ENCODE data around the gene DLG5. TPM values are rescaled to one million over a fixed set of nuclear protein-coding genes. Genes with fewer than 3 reads are reported as not detected.

DLG5 gene
- total and polyA plus RNA-seq, 9 of the 15 experiments (the other 6 are each of a cell fraction or from before 2014, with no cell fraction given): 1.4 to 26.8 (median 11.2) TPM

DNA sequence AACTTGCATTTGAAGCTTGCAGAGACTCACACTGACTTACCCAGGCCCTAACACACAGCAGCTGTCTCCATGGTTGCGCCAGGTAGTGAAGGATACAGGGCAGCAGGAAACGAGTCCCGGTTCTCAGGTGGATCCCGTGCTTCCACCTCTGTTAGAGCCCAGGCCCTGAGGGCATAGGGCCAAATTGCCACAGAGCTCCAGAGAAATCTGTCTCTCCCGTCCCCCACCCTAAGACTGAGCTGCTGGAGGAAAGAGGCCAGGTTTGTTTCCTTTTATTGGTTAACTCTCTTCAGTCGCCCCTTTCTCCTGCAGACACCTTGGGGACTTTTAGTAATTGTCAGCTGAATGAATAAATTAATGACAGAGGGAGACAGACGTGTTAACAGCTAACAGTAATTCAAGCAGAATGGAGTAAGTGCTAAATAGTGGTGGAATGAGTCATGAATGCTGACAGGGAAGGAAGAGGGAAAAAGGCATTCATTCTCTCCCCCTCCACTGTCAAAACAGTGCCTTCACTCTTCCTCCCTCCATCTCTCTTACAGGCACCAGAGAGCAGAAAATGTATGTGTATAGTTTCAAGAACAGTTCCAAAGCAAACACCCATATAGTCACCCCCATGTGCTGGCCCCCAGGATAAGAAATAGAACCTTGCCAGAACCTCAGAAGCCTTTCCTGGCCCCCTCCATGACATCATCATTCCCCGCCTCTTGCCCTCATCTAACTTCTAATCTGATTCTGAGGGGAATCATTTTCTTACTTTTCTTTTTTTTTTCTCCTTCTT is 16.8 kb upstream of the DLG5 start (continued):
- TF ChIP-seq, protein P1, sequence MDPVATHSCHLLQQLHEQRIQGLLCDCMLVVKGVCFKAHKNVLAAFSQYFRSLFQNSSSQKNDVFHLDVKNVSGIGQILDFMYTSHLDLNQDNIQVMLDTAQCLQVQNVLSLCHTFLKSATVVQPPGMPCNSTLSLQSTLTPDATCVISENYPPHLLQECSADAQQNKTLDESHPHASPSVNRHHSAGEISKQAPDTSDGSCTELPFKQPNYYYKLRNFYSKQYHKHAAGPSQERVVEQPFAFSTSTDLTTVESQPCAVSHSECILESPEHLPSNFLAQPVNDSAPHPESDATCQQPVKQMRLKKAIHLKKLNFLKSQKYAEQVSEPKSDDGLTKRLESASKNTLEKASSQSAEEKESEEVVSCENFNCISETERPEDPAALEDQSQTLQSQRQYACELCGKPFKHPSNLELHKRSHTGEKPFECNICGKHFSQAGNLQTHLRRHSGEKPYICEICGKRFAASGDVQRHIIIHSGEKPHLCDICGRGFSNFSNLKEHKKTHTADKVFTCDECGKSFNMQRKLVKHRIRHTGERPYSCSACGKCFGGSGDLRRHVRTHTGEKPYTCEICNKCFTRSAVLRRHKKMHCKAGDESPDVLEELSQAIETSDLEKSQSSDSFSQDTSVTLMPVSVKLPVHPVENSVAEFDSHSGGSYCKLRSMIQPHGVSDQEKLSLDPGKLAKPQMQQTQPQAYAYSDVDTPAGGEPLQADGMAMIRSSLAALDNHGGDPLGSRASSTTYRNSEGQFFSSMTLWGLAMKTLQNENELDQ (CRISPR knock-in tag; IDR thresholded peaks at IDR 0.05; ENCODE audit: borderline replicate concordance): no peak
- TF ChIP-seq, protein P2, sequence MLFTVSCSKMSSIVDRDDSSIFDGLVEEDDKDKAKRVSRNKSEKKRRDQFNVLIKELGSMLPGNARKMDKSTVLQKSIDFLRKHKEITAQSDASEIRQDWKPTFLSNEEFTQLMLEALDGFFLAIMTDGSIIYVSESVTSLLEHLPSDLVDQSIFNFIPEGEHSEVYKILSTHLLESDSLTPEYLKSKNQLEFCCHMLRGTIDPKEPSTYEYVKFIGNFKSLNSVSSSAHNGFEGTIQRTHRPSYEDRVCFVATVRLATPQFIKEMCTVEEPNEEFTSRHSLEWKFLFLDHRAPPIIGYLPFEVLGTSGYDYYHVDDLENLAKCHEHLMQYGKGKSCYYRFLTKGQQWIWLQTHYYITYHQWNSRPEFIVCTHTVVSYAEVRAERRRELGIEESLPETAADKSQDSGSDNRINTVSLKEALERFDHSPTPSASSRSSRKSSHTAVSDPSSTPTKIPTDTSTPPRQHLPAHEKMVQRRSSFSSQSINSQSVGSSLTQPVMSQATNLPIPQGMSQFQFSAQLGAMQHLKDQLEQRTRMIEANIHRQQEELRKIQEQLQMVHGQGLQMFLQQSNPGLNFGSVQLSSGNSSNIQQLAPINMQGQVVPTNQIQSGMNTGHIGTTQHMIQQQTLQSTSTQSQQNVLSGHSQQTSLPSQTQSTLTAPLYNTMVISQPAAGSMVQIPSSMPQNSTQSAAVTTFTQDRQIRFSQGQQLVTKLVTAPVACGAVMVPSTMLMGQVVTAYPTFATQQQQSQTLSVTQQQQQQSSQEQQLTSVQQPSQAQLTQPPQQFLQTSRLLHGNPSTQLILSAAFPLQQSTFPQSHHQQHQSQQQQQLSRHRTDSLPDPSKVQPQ (CRISPR knock-in tag; IDR thresholded peaks at IDR 0.05; ENCODE audit: borderline replicate concordance): no peak
- TF ChIP-seq ZNF316 (IDR thresholded peaks at IDR 0.05) (peak; percentile 77), ZBTB7A (IDR thresholded peaks at IDR 0.05; ENCODE audit: borderline replicate concordance, control insufficient read depth, low read depth, low read length) (no peak), ZNF197 (CRISPR knock-in tag; IDR thresholded peaks at IDR 0.05; ENCODE audit: low read depth) (no peak), POLR2G (IDR thresholded peaks at IDR 0.05; ENCODE audit: low read depth, low read length) (no peak), NFIC (IDR thresholded peaks at IDR 0.05) (peak; percentile 15; the same call in 1 of the 2 replicates), BACH1 (tag; IDR thresholded peaks at IDR 0.05) (0 out of 2 replicates have a peak, but pooled peaks have one; percentile 16), PHF20 (IDR thresholded peaks at IDR 0.05; ENCODE audit: partially characterized antibody) (peak; percentile 30), LCOR (CRISPR knock-in tag; IDR thresholded peaks at IDR 0.05) (no peak), SLC30A9 (CRISPR knock-in tag; IDR thresholded peaks at IDR 0.05) (no peak), MEIS2 (IDR thresholded peaks at IDR 0.05; ENCODE audit: partially characterized antibody) (peak; percentile 71), HNRNPH1 (optimal IDR thresholded peaks at IDR 0.05; ENCODE audit: low read depth, low read length) (no peak)
- TF ChIP-seq, protein P3, sequence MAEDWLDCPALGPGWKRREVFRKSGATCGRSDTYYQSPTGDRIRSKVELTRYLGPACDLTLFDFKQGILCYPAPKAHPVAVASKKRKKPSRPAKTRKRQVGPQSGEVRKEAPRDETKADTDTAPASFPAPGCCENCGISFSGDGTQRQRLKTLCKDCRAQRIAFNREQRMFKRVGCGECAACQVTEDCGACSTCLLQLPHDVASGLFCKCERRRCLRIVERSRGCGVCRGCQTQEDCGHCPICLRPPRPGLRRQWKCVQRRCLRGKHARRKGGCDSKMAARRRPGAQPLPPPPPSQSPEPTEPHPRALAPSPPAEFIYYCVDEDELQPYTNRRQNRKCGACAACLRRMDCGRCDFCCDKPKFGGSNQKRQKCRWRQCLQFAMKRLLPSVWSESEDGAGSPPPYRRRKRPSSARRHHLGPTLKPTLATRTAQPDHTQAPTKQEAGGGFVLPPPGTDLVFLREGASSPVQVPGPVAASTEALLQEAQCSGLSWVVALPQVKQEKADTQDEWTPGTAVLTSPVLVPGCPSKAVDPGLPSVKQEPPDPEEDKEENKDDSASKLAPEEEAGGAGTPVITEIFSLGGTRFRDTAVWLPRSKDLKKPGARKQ (CRISPR knock-in tag; IDR thresholded peaks at IDR 0.05): no peak
- TF ChIP-seq, protein P4, sequence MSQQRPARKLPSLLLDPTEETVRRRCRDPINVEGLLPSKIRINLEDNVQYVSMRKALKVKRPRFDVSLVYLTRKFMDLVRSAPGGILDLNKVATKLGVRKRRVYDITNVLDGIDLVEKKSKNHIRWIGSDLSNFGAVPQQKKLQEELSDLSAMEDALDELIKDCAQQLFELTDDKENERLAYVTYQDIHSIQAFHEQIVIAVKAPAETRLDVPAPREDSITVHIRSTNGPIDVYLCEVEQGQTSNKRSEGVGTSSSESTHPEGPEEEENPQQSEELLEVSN (IDR thresholded peaks at IDR 0.05; ENCODE audit: borderline replicate concordance in 1 of 2, extremely low read depth in 1 of 2, insufficient read depth in 1 of 2, insufficient read length in 1 of 2, low read depth in 1 of 2, low read length in 1 of 2, poor library complexity in 1 of 2, severe bottlenecking in 1 of 2): no peak
- TF ChIP-seq, protein P5, sequence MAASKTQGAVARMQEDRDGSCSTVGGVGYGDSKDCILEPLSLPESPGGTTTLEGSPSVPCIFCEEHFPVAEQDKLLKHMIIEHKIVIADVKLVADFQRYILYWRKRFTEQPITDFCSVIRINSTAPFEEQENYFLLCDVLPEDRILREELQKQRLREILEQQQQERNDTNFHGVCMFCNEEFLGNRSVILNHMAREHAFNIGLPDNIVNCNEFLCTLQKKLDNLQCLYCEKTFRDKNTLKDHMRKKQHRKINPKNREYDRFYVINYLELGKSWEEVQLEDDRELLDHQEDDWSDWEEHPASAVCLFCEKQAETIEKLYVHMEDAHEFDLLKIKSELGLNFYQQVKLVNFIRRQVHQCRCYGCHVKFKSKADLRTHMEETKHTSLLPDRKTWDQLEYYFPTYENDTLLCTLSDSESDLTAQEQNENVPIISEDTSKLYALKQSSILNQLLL (CRISPR knock-in tag; IDR thresholded peaks at IDR 0.05; ENCODE audit: borderline replicate concordance): no peak
